HL-60 (cell line): ENCODE results near the gene MAPKAPK2.

ENCODE experiments used
- POLR2AphosphoS5 ChIP-seq: IDR thresholded peaks from 2 replicates; pipeline ENCODE4 v1.6.1; 2012; ENCODE audit warnings: low read depth
- TF ChIP-seq, protein P1 (sequence below): IDR thresholded peaks from one replicate; pipeline ENCODE4 v1.5.1; 2011; ENCODE audit warnings: low read length, control low read depth, inconsistent platforms; ENCODE audit not compliant: insufficient read depth

DNA sequence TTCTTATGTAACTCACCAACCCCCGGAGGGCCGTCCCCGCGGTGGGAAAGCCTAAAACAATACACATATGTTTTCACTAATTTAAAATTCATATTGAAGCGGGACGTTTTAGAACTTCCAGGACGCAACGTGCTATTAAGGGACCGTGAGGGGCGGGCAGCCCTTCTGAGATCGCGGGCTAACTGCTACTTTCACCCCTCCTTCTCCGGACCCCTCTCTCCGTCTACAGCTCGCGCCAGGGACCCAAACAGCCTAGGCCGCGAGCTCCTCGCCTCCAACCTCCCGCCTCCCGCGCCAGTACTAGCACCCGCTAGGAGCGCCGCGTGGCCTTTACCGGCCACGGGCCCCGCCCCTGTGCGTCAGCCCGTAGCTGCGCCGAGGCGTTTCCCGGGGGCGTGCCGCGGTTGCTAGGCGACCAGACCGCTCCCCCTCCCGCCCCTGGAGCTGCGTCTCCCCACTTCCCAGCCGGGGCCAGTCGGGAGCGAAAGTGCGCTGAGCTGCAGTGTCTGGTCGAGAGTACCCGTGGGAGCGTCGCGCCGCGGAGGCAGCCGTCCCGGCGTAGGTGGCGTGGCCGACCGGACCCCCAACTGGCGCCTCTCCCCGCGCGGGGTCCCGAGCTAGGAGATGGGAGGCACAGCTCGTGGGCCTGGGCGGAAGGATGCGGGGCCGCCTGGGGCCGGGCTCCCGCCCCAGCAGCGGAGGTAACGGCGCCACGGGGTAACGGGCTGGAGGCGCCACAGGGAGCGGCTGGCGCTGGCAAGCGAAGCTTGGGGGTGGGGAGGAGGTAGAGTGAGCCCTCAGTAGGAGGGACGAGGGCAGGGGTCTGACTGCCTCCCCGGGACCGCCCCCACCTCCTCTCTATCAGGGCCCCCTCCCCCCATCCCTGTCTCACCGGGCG is 49.4 kb upstream of the MAPKAPK2 start, which contains the start of gene DYRK3:
- TF ChIP-seq, protein P1, sequence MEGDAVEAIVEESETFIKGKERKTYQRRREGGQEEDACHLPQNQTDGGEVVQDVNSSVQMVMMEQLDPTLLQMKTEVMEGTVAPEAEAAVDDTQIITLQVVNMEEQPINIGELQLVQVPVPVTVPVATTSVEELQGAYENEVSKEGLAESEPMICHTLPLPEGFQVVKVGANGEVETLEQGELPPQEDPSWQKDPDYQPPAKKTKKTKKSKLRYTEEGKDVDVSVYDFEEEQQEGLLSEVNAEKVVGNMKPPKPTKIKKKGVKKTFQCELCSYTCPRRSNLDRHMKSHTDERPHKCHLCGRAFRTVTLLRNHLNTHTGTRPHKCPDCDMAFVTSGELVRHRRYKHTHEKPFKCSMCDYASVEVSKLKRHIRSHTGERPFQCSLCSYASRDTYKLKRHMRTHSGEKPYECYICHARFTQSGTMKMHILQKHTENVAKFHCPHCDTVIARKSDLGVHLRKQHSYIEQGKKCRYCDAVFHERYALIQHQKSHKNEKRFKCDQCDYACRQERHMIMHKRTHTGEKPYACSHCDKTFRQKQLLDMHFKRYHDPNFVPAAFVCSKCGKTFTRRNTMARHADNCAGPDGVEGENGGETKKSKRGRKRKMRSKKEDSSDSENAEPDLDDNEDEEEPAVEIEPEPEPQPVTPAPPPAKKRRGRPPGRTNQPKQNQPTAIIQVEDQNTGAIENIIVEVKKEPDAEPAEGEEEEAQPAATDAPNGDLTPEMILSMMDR = no peak
- TF ChIP-seq POLR2AphosphoS5 = peak; percentile 87
